SH-SY5Y (cell line): ENCODE data around the gene CENPX.

Experiments
- GATA2 ChIP-seq: IDR thresholded peaks from 2 replicates; pipeline ENCODE4 v1.6.1; 2011; ENCODE audit warnings: mild to moderate bottlenecking, low read depth, low read length
- GATA3 ChIP-seq: IDR thresholded peaks from 2 replicates; pipeline ENCODE4 v1.6.1; 2011; ENCODE audit warnings: low read depth, mild to moderate bottlenecking, low read length, moderate library complexity

The CENPX gene

DNA sequence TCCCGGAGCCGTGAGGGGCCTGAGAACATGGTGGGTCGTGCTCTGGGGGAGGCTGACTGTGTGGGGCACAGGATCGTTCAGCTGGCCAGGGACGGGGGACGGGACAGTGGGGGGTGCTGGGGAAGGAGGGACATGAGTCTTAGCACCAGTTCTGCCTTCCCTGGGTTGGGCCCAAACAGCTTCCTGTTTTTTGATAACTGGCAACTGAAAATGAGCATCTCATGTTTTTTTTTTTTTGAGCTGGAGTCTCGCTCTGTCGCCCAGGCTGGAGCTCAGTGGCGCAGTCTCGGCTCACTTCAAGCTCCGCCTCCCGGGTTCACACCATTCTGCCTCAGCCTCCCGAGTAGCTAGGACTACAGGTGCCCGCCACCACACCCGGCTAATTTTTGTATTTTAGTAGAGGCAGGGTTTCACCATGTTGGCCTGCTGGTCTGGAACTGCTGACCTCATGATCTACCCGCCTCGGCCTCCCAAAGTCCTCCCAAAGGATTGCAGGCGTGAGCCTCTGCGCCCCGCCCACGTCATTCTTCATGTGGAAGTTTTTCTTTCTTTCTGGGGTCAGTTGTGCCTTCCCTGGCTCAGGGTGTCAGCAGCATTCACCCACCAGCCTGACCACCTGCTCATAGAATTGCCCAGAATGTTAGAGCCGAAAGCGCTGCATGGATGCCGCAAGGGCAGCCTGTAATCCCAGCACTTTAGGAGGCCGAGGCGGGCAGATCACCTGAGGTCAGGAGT is 38.9 kb downstream of the CENPX start:
- TF ChIP-seq GATA3: no peak
- no peak for TF ChIP-seq GATA2

DNA sequence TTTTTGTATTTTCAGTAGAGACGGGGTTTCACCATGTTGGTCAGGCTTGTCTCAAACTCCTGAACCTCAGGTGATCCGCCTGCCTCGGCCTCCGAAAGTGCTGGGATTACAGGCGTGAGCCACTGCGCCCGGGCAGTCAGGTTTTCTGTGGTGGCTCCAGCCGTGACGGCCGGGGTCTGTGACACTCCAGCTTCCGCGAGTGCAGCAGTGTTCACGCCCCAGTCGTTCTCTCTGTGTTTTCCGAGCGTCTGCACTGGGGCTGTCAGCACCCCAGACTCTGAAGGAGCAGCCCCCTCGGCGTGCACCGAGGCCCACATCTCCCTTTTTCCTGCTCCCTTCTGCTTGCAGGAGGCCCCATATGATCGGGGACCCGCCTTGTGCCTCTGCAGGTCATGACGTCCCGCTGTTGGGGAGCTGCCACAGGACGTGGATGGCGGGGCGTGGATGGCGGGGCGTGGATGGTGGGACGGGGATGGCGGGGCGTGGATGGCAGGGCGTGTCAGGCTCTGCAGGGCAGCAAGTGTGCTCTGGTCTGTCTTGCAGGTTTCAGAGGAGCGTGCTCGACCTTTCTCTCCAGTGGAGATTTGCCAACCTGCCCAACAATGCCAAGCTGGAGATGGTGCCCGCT is 39.6 kb downstream of the CENPX start:
- no peak for TF ChIP-seq GATA3
- no peak for TF ChIP-seq GATA2

DNA sequence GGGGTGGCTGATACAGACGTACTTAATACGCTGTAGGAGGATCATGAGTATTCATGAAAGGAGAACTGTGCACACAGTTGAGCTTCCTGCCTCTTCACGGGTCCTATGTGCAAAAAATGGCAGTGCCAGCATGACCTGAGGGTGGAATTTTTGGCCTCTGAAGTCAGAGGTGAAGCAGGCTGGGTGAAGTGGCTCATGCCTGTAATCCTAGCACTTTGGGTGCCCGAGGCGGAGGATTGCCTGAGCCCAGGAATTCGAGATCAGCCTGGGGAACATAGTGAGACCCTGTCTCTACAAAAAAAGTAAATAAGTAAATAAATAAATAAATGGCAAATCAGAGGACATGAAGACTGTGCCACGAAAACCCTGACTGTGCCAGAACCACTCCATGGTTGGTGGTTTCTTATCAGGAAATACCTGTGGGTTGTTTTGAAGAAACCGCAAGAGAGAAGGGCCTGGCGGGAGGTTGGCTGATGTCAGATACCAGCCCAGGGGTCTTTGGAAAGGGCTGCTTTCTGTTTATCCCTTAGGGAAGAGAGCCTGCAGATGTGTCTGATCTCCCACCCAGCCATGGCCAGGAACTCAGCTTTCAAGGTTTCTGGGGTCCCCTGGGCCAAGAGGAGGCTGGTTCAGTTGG is 41.9 kb downstream of the CENPX start:
- TF ChIP-seq GATA3: no peak
- TF ChIP-seq GATA2: no peak

DNA sequence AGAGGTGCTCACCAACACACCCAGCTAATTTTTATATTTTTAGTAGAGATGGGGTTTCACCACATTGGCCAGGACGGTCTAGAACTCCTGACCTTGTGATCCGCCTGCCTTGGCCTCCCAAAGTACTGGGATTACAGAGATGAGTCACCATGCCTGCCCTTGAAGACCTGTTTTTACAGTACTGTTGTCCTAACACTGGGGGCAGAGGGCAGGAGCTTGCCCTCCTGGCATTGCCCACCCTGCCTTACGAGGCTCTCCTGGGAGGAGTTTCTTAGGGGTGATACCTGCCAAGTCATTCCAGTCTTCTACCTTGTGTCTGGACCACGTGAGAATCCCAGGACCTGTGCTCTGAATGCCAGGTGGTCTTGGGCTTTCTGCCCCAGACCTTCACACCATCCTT is 42.6 kb downstream of the CENPX start:
- TF ChIP-seq GATA3 (no peak), GATA2 (no peak)

DNA sequence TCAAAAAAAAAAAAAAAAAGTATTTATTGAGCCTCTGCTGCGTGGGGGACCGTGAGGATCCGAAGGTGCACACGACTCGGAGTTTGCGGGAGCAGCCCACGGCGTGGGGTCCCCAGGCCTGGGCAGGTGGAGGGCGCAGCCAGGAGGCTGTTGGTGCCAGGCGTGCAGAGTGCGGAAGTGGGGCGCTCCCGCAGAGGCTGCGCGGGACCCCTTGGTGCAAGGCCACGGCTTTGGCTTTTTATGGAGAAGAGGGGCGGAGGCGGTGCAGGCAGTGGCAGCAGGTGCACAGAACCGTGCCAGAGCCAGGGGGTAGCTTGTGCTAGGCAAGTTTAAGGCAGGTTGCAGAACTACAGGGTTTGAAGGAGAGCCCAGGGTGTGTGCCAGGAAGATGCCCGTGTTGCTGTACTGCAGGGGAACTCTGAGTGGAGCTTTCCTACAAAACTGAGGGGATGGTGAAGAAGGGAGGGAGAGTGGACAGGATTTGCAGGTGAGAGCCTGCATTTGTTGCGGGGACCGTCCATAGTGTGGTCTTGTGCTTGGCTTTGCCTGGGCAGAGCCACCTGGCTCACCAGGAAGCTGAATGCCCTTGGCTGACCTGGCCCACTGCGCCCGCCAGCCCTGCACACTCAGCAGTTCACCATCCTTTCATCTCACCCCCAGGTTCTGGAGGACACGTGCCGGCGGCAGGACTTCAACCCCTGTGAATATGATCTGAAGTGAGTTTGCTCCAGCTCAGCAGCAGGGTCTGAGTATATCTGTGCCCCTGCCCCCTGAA is 44.0 kb downstream of the CENPX start:
- TF ChIP-seq GATA3: no peak
- TF ChIP-seq GATA2: no peak

DNA sequence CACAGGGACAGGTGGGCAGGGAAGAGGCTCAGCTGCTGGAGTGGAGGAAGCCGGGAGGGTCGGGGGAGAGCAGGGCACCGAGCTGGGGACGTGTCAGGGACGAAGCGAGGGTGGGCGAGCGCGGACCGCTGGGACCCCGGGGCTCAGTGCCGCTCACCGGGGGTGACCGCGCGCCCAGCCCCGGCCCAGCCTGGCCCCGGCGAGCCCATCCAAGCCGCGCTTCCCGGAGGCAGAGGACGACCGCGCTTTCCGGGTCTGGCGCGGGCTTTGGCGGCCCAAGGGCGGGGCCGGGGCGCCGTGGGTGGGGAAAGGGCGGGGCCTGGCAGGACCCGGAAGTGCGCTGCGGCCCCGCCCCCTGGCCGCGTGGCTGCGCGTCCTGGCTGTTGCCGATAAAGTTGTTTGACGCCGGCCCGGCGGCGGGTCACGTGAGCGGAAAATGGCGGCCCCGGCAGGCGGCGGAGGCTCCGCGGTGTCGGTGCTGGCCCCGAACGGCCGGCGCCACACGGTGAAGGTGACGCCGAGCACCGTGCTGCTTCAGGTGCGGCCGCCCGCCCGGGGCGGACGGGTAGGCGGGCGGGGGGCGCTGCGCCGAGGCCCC is 45.4 kb downstream of the CENPX start, which contains the start of gene ASPSCR1:
Gene ASPSCR1, plus strand, starts transcription at position 419 of the 598 bp plus-strand sequence. Its CDS starts 18 bp downstream, at position 437.
- TF ChIP-seq GATA3 (no peak), GATA2 (peak; percentile 32; the same call in 1 of the 2 replicates)

DNA sequence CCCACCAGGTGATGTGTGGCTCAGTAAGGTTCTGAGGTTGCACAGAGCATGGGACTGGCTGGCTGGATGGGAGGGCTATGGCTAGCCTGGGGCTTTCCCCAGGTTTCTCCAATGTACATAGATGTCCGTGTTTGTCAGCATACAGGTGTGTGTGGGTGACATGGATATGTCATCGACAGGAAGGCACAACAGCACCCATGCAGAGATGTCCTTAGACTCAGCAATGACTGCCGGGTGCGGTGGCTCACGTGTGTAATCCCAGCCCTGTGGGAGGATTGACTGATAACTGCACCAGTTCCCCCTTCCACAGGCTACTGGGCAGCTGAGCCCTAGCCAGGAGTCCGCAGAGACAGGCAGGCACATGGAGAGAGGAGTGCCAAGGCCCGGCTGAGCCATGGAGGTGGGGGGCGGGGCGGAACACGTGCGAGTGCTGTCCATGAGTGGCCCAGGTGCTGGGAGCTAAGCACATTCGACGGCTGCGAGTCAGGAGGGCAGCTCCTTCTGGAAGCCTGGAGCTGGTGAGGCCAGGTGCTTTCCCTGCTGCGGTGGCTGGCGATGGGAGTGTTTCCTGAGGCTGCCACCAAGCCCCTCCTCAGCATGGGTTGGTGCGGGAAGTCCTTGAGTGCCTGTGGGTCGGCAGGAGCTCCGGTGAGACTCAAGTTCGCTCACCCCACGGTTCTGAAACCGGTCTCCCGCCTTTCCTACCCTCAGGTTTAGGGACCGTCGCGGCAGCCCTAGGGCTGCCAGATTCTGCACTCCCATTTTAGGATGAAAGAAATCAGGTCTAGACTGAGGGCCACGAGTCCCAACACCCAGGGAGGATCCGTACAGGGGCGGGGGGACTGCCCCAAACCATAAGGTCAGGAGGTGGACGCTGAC is 46.1 kb downstream of the CENPX start:
- TF ChIP-seq GATA3 (no peak), GATA2 (no peak)

DNA sequence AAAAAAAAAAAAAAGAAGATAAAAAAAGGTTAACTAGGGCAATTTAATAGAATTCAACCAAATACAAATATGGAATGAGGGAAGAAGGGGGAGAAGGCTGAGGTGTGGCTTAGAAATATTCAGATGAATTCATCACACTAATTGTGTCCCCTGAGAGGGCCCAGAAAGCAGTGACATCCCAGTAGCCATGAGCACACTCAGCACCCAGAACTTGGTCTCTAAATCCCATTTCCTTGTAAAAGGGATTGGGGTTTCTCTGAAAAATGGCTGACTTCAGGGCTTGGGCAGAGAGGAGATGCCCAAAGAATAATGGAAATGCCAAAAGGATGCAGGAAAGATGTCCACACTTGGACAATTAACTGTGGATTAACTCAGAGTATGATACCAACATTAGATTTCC is 49.2 kb downstream of the CENPX start:
- TF ChIP-seq GATA3: no peak
- no peak for TF ChIP-seq GATA2

DNA sequence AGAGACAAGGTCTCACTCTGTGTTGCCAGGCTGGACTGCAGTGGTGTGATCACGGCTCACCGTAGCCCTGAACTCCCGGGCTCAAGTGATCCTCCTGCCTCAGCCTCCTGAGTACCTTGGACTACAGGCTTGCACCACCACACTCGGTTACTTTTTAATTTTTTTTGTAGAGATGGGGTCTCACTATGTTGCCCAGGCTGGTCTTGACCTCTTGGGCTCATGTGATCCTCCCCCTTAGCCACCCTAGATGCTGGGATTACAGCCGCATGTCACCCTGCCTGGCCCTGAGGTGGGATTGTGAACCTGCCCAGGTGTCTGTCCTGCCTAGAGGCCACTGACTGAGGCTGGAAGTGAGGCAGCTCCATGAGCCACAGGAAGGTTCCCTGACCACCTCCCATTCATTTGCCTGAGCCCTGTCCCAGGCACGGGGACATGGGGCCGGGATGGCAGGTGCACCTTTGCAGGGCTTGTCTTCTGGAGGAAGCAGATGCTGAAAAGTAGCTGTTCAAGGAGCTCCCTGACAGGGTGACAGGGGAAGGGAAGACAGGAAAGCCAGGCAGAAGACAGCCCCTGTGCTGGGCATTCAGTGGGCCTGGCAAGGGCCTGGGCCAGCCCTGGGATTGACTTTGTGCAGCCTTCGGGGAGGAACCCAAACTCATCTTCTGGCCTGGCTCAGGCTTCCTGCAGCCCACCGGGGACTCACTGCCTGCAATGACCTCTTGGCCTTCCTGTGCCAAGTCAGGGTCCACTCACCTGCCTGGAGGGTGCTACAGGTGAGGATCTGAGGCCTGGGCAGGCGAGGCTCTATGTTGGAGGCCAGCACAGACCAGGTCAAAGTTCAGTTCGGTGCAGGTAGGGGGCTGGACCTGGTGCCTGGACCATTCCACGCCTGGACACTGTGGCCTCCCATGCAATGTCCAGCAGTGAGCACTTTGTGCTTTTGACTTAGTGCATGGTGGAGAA is 53.5 kb downstream of the CENPX start:
- no peak for TF ChIP-seq GATA3
- TF ChIP-seq GATA2: no peak
